ENCODE results near the gene KRTAP10-10. TPM values are rescaled to one million over a fixed set of nuclear protein-coding genes. Genes with fewer than 3 reads are reported as not detected.
"Not testable (repeated sequence)": the region's sequence is repeated elsewhere in the genome, so short reads cannot be mapped to it uniquely, and the experiment has no call there.

Gene KRTAP10-10
- total RNA-seq, 4 donors from 2014 or later, result not detected

DNA sequence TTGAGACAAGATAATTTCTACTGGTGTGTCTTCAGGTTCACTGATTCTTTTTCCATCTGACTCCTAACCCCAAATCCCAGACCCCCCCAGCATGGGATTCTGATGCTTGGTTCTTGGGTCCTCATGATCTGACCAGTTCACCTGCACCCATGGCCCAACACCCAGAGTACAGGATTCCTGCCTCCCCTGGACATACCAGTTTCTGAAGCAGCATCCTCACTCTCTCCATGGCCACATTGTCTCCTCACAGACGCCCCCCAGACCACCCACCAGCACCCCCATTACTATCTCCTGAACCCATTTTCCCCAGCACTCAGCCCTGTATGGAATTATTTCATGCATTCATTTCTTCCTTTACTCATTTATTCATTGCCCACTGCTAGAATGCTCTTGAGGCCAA is 19.7 kb downstream of the KRTAP10-10 start:
- Histone ChIP-seq H3K4me3 (no peak overlapping the region), H3K9me3 (peaks cover 0 to 10% (median 0%) of the 10 kb centered on the region in 3 donors), H3K27me3 (peaks cover 42% of the 10 kb centered on the region), H3K4me1 (no peaks in the 10 kb centered on the region), H3K36me3 (no peaks in the 10 kb centered on the region), H3K27ac (no peak overlapping the region)
- WGBS, 2 donors (ENCODE audit: low coverage in 1 of 2), result 25 to 29% methylated on average over 1 of the region's 1 CpG
- no peak for ATAC-seq
- TF ChIP-seq POLR2A (IDR thresholded peaks at IDR 0.05) (no peak), POLR2AphosphoS5 (IDR thresholded peaks at IDR 0.05) (no peak), EP300 (IDR thresholded peaks at IDR 0.05) (no peak), CTCF (IDR thresholded peaks at IDR 0.05) (no peak)

- ATAC-seq, result no peak
- H3K9me3 ChIP-seq, result peaks cover 0 to 10% (median 0%) of the 10 kb centered on the region in 3 donors
- 72% methylated on average over 24 of the region's 26 CpGs; no CpG with 5 or more reads in 1 of the 2 donors for WGBS, 2 donors (ENCODE audit: low coverage in 1 of 2)
- no peaks in the 10 kb centered on the region for H3K36me3 ChIP-seq
- no peak within 1 kb of the TSS for H3K27ac ChIP-seq
- peaks cover 42% of the 10 kb centered on the region for H3K27me3 ChIP-seq
- TF ChIP-seq CTCF (IDR thresholded peaks at IDR 0.05) (no peak), POLR2A (IDR thresholded peaks at IDR 0.05) (no peak), EP300 (IDR thresholded peaks at IDR 0.05) (no peak), POLR2AphosphoS5 (IDR thresholded peaks at IDR 0.05) (no peak)
- H3K4me3 ChIP-seq, result no peak within 1 kb of the TSS
- no peaks in the 10 kb centered on the region for H3K4me1 ChIP-seq
These were observed 20.7 kb downstream of the KRTAP10-10 start, which contains the start of gene KRTAP12-3 for GRCh38 chr21:44657635-44658540. KRTAP12-3 (plus strand) TSS chr21:44657932; CDS start chr21:44657980, 48 bp downstream.

- Histone ChIP-seq H3K4me3 (no peak overlapping the region), H3K36me3 (no peaks in the 10 kb centered on the region), H3K9me3 (peaks cover 0 to 13% (median 0%) of the 10 kb centered on the region in 3 donors), H3K4me1 (no peaks in the 10 kb centered on the region), H3K27me3 (peaks cover 42% of the 10 kb centered on the region), H3K27ac (no peak overlapping the region)
- no peak for TF ChIP-seq EP300 (IDR thresholded peaks at IDR 0.05)
- TF ChIP-seq POLR2AphosphoS5 (IDR thresholded peaks at IDR 0.05), result no peak
- TF ChIP-seq CTCF (IDR thresholded peaks at IDR 0.05), result no peak
- no peak for TF ChIP-seq POLR2A (IDR thresholded peaks at IDR 0.05)
- ATAC-seq, result no peak
- WGBS, 2 donors (ENCODE audit: low coverage in 1 of 2), result 66% methylated on average over 5 of the region's 5 CpGs; no CpG with 5 or more reads in 1 of the 2 donors
These were observed 21.4 kb downstream of the KRTAP10-10 start for GRCh38 chr21:44658541-44658910.

GRCh38 chr21:44658913-44659595 is 21.9 kb downstream of the KRTAP10-10 start:
- no peak for TF ChIP-seq POLR2AphosphoS5 (IDR thresholded peaks at IDR 0.05)
- no peak for TF ChIP-seq CTCF (IDR thresholded peaks at IDR 0.05)
- TF ChIP-seq EP300 (IDR thresholded peaks at IDR 0.05), result no peak
- no peak for TF ChIP-seq POLR2A (IDR thresholded peaks at IDR 0.05)
- Histone ChIP-seq H3K4me3 (no peak overlapping the region), H3K9me3 (peaks cover 0 to 13% (median 0%) of the 10 kb centered on the region in 3 donors), H3K27ac (no peak overlapping the region), H3K27me3 (peaks cover 41% of the 10 kb centered on the region), H3K4me1 (no peaks in the 10 kb centered on the region), H3K36me3 (no peaks in the 10 kb centered on the region)
- WGBS, 2 donors (ENCODE audit: low coverage in 1 of 2), result 43 to 66% methylated on average over 6 to 8 of the region's 11 CpGs
- ATAC-seq, result no peak

GRCh38 chr21:44661567-44661966 is 24.4 kb downstream of the KRTAP10-10 start:
- Histone ChIP-seq H3K9me3 (peaks cover 0 to 12% (median 0%) of the 10 kb centered on the region in 3 donors), H3K27me3 (peaks cover 45% of the 10 kb centered on the region)
- 37 to 62% methylated on average over 6 to 7 of the region's 7 CpGs for WGBS, 2 donors (ENCODE audit: low coverage in 1 of 2)
- not testable (repeated sequence) for ATAC-seq, H3K4me1 ChIP-seq, H3K27ac ChIP-seq, H3K36me3 ChIP-seq, H3K4me3 ChIP-seq

Data from gastroesophageal sphincter (tissue), 4 donors.